ENCODE measurements around the gene PITX1.

The PITX1 gene

DNA sequence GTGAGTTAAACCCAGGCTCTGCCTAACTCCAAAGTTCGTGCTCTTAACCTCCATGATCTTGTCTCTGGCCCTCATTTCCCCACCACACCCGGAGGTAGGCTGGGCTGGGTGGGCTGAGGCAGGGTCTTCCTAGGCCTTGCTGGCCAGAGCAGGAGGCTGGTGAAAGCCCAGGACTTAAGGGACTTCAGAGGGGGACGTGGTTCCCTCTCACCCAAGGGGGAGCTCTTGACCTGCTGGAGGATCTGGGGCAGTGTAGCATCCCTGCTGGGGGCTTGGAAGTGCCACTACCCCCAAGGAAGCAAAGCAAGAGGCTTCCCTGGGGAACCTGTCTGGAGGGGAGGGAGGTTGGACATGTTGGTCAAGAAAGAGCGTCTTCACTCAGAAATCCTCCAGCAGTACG is 14.7 kb downstream of the PITX1 start:
- no peak for DNase-seq (ENCODE audit: extremely low read depth, low read depth)
- TF ChIP-seq, protein P1, sequence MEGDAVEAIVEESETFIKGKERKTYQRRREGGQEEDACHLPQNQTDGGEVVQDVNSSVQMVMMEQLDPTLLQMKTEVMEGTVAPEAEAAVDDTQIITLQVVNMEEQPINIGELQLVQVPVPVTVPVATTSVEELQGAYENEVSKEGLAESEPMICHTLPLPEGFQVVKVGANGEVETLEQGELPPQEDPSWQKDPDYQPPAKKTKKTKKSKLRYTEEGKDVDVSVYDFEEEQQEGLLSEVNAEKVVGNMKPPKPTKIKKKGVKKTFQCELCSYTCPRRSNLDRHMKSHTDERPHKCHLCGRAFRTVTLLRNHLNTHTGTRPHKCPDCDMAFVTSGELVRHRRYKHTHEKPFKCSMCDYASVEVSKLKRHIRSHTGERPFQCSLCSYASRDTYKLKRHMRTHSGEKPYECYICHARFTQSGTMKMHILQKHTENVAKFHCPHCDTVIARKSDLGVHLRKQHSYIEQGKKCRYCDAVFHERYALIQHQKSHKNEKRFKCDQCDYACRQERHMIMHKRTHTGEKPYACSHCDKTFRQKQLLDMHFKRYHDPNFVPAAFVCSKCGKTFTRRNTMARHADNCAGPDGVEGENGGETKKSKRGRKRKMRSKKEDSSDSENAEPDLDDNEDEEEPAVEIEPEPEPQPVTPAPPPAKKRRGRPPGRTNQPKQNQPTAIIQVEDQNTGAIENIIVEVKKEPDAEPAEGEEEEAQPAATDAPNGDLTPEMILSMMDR (IDR thresholded peaks at IDR 0.05; ENCODE audit: low read depth, low read length), result no peak

DNA sequence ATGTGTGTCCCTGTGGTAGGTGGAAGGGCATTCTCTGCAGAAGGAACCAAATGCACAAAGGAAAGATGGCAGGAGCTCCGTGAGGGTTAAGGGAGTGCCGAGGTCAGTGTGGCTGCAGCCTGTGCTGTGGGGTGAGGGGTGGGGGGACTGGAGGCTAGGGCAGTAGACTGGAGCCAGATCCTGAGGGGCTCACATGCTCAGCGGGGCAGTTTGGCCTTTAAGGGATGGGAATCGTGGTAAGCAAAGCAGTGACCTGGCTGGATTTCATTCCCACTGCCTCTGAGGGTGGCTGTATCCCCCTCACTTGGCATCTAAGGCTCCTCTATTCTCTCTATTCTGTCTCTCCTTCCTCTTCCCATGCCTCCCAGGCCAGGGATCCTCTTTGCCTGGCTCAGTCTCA is 15.6 kb downstream of the PITX1 start:
- DNase-seq (ENCODE audit: extremely low read depth, low read depth), result no peak
- TF ChIP-seq, protein P1 (IDR thresholded peaks at IDR 0.05; ENCODE audit: low read depth, low read length), result no peak

DNA sequence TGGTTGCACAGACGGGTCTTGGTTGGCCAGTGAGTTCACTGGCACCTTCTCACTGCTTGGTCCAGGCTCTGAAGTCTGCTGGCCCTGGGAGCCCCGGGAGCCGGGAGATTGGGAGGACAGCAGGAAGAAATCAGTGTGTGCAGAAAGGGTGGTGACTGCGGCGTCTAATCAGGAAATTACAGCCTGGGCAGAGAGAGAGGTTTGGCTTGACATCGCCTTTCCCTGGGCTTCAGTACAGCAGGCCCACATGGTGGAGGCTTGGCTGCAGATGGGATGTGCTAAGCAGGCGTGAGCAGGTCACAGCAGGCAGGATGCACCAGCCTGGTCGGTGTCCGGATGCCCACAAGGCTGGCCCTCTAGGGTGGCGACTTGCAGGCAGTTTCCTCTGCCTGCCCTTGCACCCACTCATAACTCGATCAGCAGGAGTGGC is 17.2 kb downstream of the PITX1 start:
- DNase-seq (ENCODE audit: extremely low read depth, low read depth), result no peak

DNA sequence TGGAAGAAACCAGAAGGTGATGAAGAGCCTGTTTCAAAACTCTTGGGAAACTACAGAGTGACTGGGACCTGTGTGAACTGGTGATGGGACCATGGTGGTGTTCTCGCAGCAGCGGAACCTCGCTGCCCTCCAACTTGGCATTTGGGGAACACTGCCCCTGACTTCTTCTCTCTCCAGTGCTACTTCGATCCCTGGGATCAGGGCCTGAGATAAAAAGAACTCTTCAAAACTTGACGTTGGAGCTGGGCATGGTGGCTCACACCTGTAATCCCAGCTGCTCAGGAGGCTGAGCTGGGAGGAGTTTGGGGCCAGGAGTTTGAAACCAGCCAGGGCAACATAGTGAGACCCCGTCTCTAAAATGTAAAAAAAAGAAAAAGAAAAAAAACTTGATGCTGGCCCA is 18.1 kb downstream of the PITX1 start:
- TF ChIP-seq, protein P1 (IDR thresholded peaks at IDR 0.05; ENCODE audit: low read depth, low read length), result no peak
- DNase-seq (ENCODE audit: extremely low read depth, low read depth), result no peak

More for the DNA sequence above, 17.2 kb downstream of the PITX1 start:
- TF ChIP-seq, protein P1 (IDR thresholded peaks at IDR 0.05; ENCODE audit: low read depth, low read length), result no peak

DNA sequence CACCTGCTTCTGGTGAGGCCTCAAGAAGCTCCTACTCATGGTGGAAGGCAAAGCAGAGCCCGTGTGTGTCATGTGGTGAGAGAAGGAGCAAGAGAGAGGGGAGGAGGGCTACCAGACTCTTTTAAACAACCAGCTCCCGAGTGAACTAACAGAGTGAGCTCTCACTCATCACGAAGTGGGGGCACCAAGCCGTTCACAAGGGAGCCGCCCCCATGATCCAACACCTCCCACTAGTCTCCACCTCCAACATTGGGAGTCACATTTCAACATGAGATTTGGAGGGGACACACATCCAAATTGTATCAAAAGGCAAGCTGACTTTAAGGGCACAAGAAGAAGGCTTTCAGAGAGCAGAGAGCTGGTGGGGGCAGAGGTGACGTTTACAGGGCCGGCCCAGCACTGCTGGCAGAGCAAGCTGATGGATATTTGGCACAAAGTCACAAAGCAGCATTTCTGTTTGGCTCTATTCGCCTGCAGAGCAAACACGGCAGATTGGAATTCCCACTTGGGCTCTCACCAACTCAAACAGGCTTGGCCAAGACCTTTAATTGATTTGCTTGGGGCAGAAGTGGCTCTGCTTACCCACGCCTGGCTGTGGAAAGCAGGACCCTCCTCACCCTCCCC is 20.0 kb downstream of the PITX1 start:
- TF ChIP-seq, protein P1 (IDR thresholded peaks at IDR 0.05; ENCODE audit: low read depth, low read length), result no peak
- DNase-seq (ENCODE audit: extremely low read depth, low read depth), result peak; percentile 55

DNA sequence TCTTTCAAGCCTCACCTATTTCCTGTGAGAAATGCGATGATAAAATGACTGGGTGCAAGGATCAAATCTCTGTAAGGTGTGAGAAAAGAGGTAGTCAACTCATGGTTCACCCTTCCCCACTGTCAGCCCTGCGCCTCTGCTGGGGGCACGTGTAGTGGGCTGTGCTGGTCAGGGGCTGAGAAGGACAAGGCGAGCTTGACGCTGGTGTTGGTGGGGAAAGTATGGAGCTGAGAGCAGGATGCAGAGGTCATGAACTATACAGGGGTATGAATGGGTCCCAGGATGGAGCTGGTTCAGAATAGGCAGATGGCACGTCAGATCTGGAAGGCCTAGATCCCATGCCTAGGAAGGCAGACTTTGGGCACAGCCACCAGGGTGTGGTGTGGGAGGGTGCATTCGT is 20.6 kb downstream of the PITX1 start:
- no peak for DNase-seq (ENCODE audit: extremely low read depth, low read depth)
- TF ChIP-seq, protein P1 (IDR thresholded peaks at IDR 0.05; ENCODE audit: low read depth, low read length), result no peak

DNA sequence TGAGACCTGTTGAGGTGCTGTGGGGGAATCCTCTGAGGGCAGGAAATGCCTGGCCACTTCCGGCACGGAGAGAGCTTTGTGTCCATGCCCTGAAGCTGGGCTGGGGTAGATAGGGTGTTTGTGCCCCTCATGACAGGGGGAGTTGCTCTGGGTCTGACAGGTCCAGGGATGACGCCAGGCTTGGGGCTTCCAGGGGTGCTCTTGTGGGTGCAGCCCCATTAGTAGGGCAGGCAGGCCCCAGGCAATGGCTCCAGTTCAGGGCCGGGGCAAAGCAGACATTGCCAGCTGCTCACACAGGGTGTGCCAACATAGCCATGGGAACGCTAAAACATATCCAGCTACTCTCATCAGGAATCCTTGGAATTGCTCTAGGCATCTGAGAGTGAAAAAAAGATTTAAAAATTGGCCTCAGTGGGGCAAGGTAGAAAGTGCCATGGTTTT is 21.1 kb downstream of the PITX1 start:
- TF ChIP-seq, protein P1 (IDR thresholded peaks at IDR 0.05; ENCODE audit: low read depth, low read length), result no peak
- no peak for DNase-seq (ENCODE audit: extremely low read depth, low read depth)
